Panc1 (cell line): Measurements from ENCODE around the gene DDX42. TPM values are rescaled to one million over a fixed set of nuclear protein-coding genes. Genes with fewer than 3 reads are reported as not detected.

Source experiments
- ATAC-seq: fragments of 200-7000 bp; cut with Tn5 transposase; 2 replicates; pipeline ENCODE4 v1.9.1; 2020; ENCODE audit warnings: mild to moderate bottlenecking, moderate library complexity
- Bru-seq: library from RNA; stranded (reverse); fragments of 400-500 nt; gene quantifications from one replicate; lab custom pipeline; 2021; lab: Mats Ljungman, UMichigan
- BruChase-seq, 2 experiments: library from RNA; stranded (reverse); fragments of 400-500 nt; gene quantifications; one replicate each; lab custom pipeline; 2021; lab: Mats Ljungman, UMichigan
- BruUV-seq: library from RNA; stranded (reverse); fragments of 400-500 nt; replicated peaks from 2 replicates; lab custom pipeline; 2021; lab: Mats Ljungman, UMichigan
- CTCF ChIA-PET: fragments of 300-600 bp; sonication (Branson Sonifier 250); formaldehyde crosslinking; loops from one replicate; lab custom pipeline; 2022; ENCODE audit warnings: antibody characterized with exemption; lab: Charles Lee
- POLR2A ChIA-PET: fragments of 300-600 bp; sonication (Branson Sonifier 250); formaldehyde crosslinking; loops from one replicate; lab custom pipeline; 2022; ENCODE audit warnings: antibody characterized with exemption; lab: Charles Lee
- DNase-seq: peaks from one replicate; pipeline ENCODE4 v3.0.0-alpha.2; 2010; ENCODE audit warnings: low read depth, low spot score
- H3K27ac ChIP-seq: 2 replicates; pipeline ENCODE4 v1.5.1; 2011; ENCODE audit warnings: mild to moderate bottlenecking, low read length, inconsistent platforms
- H3K27me3 ChIP-seq: fragments of 200-500 bp; sonication (Bioruptor generic); 2 replicates; pipeline ENCODE4 v1.6.0; 2014; ENCODE audit warnings: low read length, inconsistent platforms; ENCODE audit not compliant: control insufficient read depth, insufficient read depth
- H3K36me3 ChIP-seq: fragments of 200-500 bp; sonication (Bioruptor generic); 2 replicates; pipeline ENCODE4 v1.5.1; 2014; ENCODE audit warnings: inconsistent platforms, mild to moderate bottlenecking, low read length, moderate library complexity; ENCODE audit not compliant: control insufficient read depth, insufficient read depth
- H3K4me1 ChIP-seq: 2 replicates; pipeline ENCODE4 v1.5.1; 2011; ENCODE audit warnings: inconsistent platforms, mild to moderate bottlenecking, low read length, moderate library complexity; ENCODE audit not compliant: control insufficient read depth, insufficient read depth
- H3K4me3 ChIP-seq, 2 experiments: 2 replicates each; pipeline ENCODE4 v1.5.1; 2011 to 2012; ENCODE audit warnings: low read depth in 2 of 2, low read length in 2 of 2, mild to moderate bottlenecking in 2 of 2, inconsistent platforms in 1 of 2, moderate library complexity in 1 of 2
- H3K9me3 ChIP-seq: fragments of 200-500 bp; sonication (Bioruptor generic); 2 replicates; pipeline ENCODE4 v1.5.1; 2014; ENCODE audit warnings: low read depth, mild to moderate bottlenecking, inconsistent platforms, low read length, moderate library complexity; ENCODE audit not compliant: control insufficient read depth, insufficient read depth
- POLR2AphosphoS5 ChIP-seq: IDR thresholded peaks from 2 replicates; pipeline ENCODE4 v1.6.1; 2012; ENCODE audit warnings: mild to moderate bottlenecking, low read depth, low read length, moderate library complexity
- SIN3A ChIP-seq: IDR thresholded peaks from 2 replicates; pipeline ENCODE4 v1.6.1; 2012; ENCODE audit warnings: low read depth, mild to moderate bottlenecking, low read length, moderate library complexity, borderline replicate concordance; ENCODE audit not compliant: insufficient read depth
- TCF7L2 ChIP-seq: IDR thresholded peaks from 2 replicates; pipeline ENCODE4 v1.6.1; 2011; ENCODE audit warnings: mild to moderate bottlenecking, low read depth, low read length, inconsistent platforms
- in situ Hi-C: cut with HindIII; loops from 2 replicates; pipeline ENCODE4 v1.10.0; 2016; ENCODE audit warnings: low sequenced_read_pairs, low pct_unique_long_range_greater_than_20kb
- intact Hi-C: fragments of 100-400 bp; cut with micrococcal nuclease; formaldehyde crosslinking; loops from one replicate; pipeline ENCODE4 v1.10.0; 2022; ENCODE audit not compliant: unreplicated experiment
- long read RNA-seq: library from polyadenylated mRNA; unstranded; transcript quantifications from one replicate; pipeline ENCODE4 v2.0.0, GENCODE V29; 2021; ENCODE audit not compliant: unreplicated experiment
- polyA plus RNA-seq: library from polyadenylated mRNA; unstranded; fragments of >200 nt; gene quantifications from one replicate; pipeline ENCODE4 v1.2.1, GENCODE V29; 2012; ENCODE audit warnings: missing spikeins; ENCODE audit not compliant: insufficient read length
- total RNA-seq: library from RNA; stranded (reverse); gene quantifications from one replicate; pipeline ENCODE4 v1.2.1, GENCODE V29; 2021; ENCODE audit not compliant: unreplicated experiment
- TF ChIP-seq, protein P1 (sequence below), 2 experiments: IDR thresholded peaks; 2 replicates each; pipeline ENCODE4 v1.6.1; 2011 to 2012; ENCODE audit warnings: low read depth in 2 of 2, control low read depth in 1 of 2, low read length in 1 of 2, mild to moderate bottlenecking in 1 of 2, moderate library complexity in 1 of 2; ENCODE audit not compliant: insufficient read depth in 1 of 2
- TF ChIP-seq, protein P2 (sequence below): fragments of 450-650 bp; IDR thresholded peaks from 2 replicates; pipeline ENCODE4 v1.5.1; 2017; ENCODE audit warnings: mild to moderate bottlenecking

DDX42 gene, protein sequence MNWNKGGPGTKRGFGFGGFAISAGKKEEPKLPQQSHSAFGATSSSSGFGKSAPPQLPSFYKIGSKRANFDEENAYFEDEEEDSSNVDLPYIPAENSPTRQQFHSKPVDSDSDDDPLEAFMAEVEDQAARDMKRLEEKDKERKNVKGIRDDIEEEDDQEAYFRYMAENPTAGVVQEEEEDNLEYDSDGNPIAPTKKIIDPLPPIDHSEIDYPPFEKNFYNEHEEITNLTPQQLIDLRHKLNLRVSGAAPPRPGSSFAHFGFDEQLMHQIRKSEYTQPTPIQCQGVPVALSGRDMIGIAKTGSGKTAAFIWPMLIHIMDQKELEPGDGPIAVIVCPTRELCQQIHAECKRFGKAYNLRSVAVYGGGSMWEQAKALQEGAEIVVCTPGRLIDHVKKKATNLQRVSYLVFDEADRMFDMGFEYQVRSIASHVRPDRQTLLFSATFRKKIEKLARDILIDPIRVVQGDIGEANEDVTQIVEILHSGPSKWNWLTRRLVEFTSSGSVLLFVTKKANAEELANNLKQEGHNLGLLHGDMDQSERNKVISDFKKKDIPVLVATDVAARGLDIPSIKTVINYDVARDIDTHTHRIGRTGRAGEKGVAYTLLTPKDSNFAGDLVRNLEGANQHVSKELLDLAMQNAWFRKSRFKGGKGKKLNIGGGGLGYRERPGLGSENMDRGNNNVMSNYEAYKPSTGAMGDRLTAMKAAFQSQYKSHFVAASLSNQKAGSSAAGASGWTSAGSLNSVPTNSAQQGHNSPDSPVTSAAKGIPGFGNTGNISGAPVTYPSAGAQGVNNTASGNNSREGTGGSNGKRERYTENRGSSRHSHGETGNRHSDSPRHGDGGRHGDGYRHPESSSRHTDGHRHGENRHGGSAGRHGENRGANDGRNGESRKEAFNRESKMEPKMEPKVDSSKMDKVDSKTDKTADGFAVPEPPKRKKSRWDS
- 89.6 TPM for total RNA-seq
- polyA plus RNA-seq: 46.9 TPM
- Bru-seq, nascent RNA: percentile 90 among the genes with signal in this experiment
- BruChase-seq, experiment 1, labeled RNA remaining after a 2-hour chase: percentile 89 among the genes with signal in this experiment
- BruChase-seq, experiment 2, labeled RNA remaining after a 6-hour chase: percentile 87 among the genes with signal in this experiment
- long read RNA-seq, full-length matches to known transcripts: 46 of 72 reads
- long read RNA-seq, partial matches to known transcripts: 16 of 72 reads
- long read RNA-seq, other reads (novel, unspliced or antisense): 10 of 72 reads

DNA sequence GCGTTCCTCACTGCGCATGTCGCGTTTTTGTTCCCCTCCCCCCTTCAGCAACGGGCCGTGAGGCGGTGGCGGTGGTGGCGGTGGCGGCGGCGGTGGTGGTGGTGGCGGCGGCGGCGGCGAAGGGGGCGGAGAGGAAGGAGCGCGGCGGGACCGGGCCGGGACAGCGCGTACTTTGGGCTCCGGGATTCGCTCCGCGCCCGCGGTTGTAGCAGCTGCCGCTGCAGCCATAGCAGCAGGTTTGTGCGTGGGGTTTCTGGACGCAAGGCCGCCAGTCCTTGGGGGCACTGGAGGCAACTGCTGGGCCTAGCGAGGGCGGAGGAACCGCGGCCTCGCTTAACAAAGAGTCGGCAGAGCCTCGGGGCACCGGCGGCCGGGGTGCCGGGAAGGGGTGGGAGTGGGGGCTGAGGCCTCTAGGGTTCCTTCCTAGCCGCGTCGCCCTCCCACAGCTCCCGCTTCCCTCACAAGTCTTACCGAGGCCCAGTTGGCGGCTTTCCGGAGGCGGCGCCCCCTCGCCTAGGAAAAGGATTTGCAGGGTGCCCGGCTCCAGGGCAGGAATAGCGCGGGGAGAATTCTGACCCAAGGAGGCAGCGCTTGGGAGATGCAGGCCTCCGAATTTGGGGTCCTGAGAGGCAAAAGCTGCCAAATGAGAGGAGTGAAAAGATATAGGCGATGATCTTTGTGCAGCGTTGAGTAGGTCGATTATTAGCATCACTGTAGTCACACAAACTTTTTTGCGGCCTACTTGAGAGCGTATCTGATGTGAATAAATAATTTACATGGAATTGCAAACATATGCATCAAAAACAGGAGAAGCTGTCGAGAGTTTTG lies at the start of gene DDX42:
Gene DDX42, plus strand, starts transcription at position 30 of the 828 bp plus-strand sequence. CDS start 12,880 bp downstream, outside the sequence.
- intact Hi-C loops: no loop called here
- no peak for DNase-seq
- ATAC-seq: peak; percentile 19
- ChIA-PET POLR2A (interaction anchor here (0.7 to 1.0 kb wide), 3 partner anchors 12 to 53 kb away, joined by 3 to 5 read pairs (median 5); partner anchors contain the start of gene PSMC5), CTCF (interaction anchor here (0.6 to 0.7 kb wide), 2 partner anchors 75 to 759 kb away, joined by 4 to 8 read pairs; no protein-coding TSS in a partner anchor)
- no TSS peak for BruUV-seq
- Histone ChIP-seq H3K27ac (peak within 1 kb of the TSS; percentile 98), H3K9me3 (no peaks in the 10 kb centered on the region), H3K27me3 (no peaks in the 10 kb centered on the region), H3K4me3 (peak within 1 kb of the TSS; percentile 96 to 97), H3K36me3 (peaks cover 27% of the 10 kb centered on the region), H3K4me1 (peaks cover 6% of the 10 kb centered on the region)
- in situ Hi-C loops: no loop called here
- TF ChIP-seq SIN3A: no peak
- no peak for TF ChIP-seq TCF7L2
- TF ChIP-seq, protein P1, sequence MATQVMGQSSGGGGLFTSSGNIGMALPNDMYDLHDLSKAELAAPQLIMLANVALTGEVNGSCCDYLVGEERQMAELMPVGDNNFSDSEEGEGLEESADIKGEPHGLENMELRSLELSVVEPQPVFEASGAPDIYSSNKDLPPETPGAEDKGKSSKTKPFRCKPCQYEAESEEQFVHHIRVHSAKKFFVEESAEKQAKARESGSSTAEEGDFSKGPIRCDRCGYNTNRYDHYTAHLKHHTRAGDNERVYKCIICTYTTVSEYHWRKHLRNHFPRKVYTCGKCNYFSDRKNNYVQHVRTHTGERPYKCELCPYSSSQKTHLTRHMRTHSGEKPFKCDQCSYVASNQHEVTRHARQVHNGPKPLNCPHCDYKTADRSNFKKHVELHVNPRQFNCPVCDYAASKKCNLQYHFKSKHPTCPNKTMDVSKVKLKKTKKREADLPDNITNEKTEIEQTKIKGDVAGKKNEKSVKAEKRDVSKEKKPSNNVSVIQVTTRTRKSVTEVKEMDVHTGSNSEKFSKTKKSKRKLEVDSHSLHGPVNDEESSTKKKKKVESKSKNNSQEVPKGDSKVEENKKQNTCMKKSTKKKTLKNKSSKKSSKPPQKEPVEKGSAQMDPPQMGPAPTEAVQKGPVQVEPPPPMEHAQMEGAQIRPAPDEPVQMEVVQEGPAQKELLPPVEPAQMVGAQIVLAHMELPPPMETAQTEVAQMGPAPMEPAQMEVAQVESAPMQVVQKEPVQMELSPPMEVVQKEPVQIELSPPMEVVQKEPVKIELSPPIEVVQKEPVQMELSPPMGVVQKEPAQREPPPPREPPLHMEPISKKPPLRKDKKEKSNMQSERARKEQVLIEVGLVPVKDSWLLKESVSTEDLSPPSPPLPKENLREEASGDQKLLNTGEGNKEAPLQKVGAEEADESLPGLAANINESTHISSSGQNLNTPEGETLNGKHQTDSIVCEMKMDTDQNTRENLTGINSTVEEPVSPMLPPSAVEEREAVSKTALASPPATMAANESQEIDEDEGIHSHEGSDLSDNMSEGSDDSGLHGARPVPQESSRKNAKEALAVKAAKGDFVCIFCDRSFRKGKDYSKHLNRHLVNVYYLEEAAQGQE (IDR thresholded peaks at IDR 0.05; ENCODE audit: insufficient read depth in 1 of 2, low read depth in 2 of 2, low read length in 1 of 2): no peak
- TF ChIP-seq POLR2AphosphoS5: no peak
- TF ChIP-seq, protein P2, sequence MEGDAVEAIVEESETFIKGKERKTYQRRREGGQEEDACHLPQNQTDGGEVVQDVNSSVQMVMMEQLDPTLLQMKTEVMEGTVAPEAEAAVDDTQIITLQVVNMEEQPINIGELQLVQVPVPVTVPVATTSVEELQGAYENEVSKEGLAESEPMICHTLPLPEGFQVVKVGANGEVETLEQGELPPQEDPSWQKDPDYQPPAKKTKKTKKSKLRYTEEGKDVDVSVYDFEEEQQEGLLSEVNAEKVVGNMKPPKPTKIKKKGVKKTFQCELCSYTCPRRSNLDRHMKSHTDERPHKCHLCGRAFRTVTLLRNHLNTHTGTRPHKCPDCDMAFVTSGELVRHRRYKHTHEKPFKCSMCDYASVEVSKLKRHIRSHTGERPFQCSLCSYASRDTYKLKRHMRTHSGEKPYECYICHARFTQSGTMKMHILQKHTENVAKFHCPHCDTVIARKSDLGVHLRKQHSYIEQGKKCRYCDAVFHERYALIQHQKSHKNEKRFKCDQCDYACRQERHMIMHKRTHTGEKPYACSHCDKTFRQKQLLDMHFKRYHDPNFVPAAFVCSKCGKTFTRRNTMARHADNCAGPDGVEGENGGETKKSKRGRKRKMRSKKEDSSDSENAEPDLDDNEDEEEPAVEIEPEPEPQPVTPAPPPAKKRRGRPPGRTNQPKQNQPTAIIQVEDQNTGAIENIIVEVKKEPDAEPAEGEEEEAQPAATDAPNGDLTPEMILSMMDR: no peak
